ENCODE results near the gene AGAP2.
A peak's percentile ranks its signal among the peaks of the same experiment; 100 is the strongest.
"Not testable (repeated sequence)": the region's sequence is repeated elsewhere in the genome, so short reads cannot be mapped to it uniquely, and the experiment has no call there.

AGAP2 gene

GRCh38 chr12:57738661-57739237 is at the start of gene AGAP2:
Gene AGAP2, minus strand, starts transcription at chr12:57738742. Its CDS starts 496 bp downstream, at chr12:57738246.
- DNase-seq, result no peak

GRCh38 chr12:57783861-57784260 is 45.3 kb upstream of the AGAP2 start:
- no peak for DNase-seq

- DNase-seq, result no peak
These were observed 44.9 kb upstream of the AGAP2 start for GRCh38 chr12:57783466-57783801.

GRCh38 chr12:57782608-57783465 is 44.3 kb upstream of the AGAP2 start, which contains the start of gene TSFM:
Gene TSFM, plus strand, starts transcription at chr12:57782787. Its CDS starts 15 bp downstream, at chr12:57782802.
- peak; percentile 81 for DNase-seq

GRCh38 chr12:57782243-57782607 is 43.7 kb upstream of the AGAP2 start:
- no peak for DNase-seq

- DNase-seq, result no peak
These were observed 43.3 kb upstream of the AGAP2 start for GRCh38 chr12:57781801-57782200.

- no peak for DNase-seq
These were observed 42.7 kb upstream of the AGAP2 start for GRCh38 chr12:57781244-57781643.

- no peak for DNase-seq
These were observed 41.8 kb upstream of the AGAP2 start for GRCh38 chr12:57780284-57780897.

GRCh38 chr12:57779736-57780135 is 41.2 kb upstream of the AGAP2 start:
- no peak for DNase-seq

- no peak for DNase-seq
These were observed 39.4 kb upstream of the AGAP2 start for GRCh38 chr12:57777911-57778310.

GRCh38 chr12:57777367-57777766 is 38.8 kb upstream of the AGAP2 start:
- DNase-seq, result no peak

GRCh38 chr12:57776247-57776587 is 37.7 kb upstream of the AGAP2 start:
- no peak for DNase-seq

- DNase-seq, result no peak
These were observed 37.2 kb upstream of the AGAP2 start for GRCh38 chr12:57775563-57776246.

GRCh38 chr12:57775044-57775443 is 36.5 kb upstream of the AGAP2 start:
- no peak for DNase-seq

- DNase-seq, result not testable (repeated sequence)
These were observed 36.1 kb upstream of the AGAP2 start for GRCh38 chr12:57774634-57775033.

- no peak for DNase-seq
These were observed 34.1 kb upstream of the AGAP2 start, which contains the start of gene EEF1AKMT3 for GRCh38 chr12:57772429-57773322. Gene EEF1AKMT3, plus strand, starts transcription at chr12:57772614. Its CDS starts 111 bp downstream, at chr12:57772725.

GRCh38 chr12:57771873-57772428 is 33.4 kb upstream of the AGAP2 start, which contains the start of gene METTL1:
Gene METTL1, minus strand, starts transcription at chr12:57772105. Its CDS starts 22 bp downstream, at chr12:57772083.
- DNase-seq, result peak; percentile 88

- peak; percentile 50 for DNase-seq
These were observed 32.8 kb upstream of the AGAP2 start for GRCh38 chr12:57771236-57771872.

GRCh38 chr12:57770734-57771133 is 32.2 kb upstream of the AGAP2 start:
- DNase-seq, result no peak

GRCh38 chr12:57769594-57769993 is 31.1 kb upstream of the AGAP2 start:
- DNase-seq, result no peak

GRCh38 chr12:57767876-57768275 is 29.3 kb upstream of the AGAP2 start:
- no peak for DNase-seq

Data from NCI-H187 treated with DMSO at 0.1 percent for 48 hours (cell line).